Measurements from ENCODE around the gene CSKMT. TPM values are rescaled to one million over a fixed set of nuclear protein-coding genes. Genes with fewer than 3 reads are reported as not detected.

Gene CSKMT
- total RNA-seq, 4 donors from 2014 or later, result 0.83 to 13.5 (median 5.7) TPM

Small RNAs within 50 kb of the gene (small RNA-seq; reads per million reads assigned to genes)
- gene SNORA57, result not detected

Other genes with a start within 250 kb of the CSKMT start
- not detected for gene SCGB1A1, start 246.3 kb upstream of the CSKMT start, total RNA-seq
- gene AHNAK, start 118.5 kb upstream of the CSKMT start, total RNA-seq, result 100 to 1,000 TPM; 227 to 400 (median 288) TPM
- 1,000 to 10,000 TPM; 1,334 to 1,814 (median 1,607) TPM for gene EEF1G, start 91.4 kb upstream of the CSKMT start, total RNA-seq
- 10 to 100 TPM; 13.7 to 20.0 (median 16.1) TPM for gene TUT1, start 73.8 kb upstream of the CSKMT start, total RNA-seq
- gene MTA2, start 63.4 kb upstream of the CSKMT start, total RNA-seq, result 10 to 100 TPM; 65.3 to 76.7 (median 70.7) TPM
- 10 to 100 TPM; 28.3 to 58.0 (median 46.6) TPM for gene EML3, start 52.5 kb upstream of the CSKMT start, total RNA-seq
- 1 to 10 TPM; 2.5 to 7.0 (median 5.2) TPM for gene ROM1, start 52.1 kb upstream of the CSKMT start, total RNA-seq
- gene B3GAT3, start 43.3 kb upstream of the CSKMT start, total RNA-seq, result 10 to 100 TPM; 23.0 to 33.4 (median 25.1) TPM
- gene GANAB, start 18.7 kb upstream of the CSKMT start, total RNA-seq, result 100 to 1,000 TPM; 158 to 297 (median 201) TPM
- gene INTS5, start 12.0 kb upstream of the CSKMT start, total RNA-seq, result 10 to 100 TPM; 14.8 to 26.5 (median 23.5) TPM
- 10 to 100 TPM; 24.1 to 34.5 (median 29.6) TPM for gene C11orf98, start 102 bp upstream of the CSKMT start, total RNA-seq
- 10 to 100 TPM in 2 of 4 donors, 1 to 10 TPM in 2; 5.7 to 10.6 (median 8.1) TPM for gene UQCC3, start 6.4 kb downstream of the CSKMT start, total RNA-seq
- gene LBHD1, start 7.0 kb downstream of the CSKMT start, total RNA-seq, result 10 to 100 TPM in 2 of 4 donors, 1 to 10 TPM in 2; 5.8 to 15.5 (median 9.3) TPM
- 100 to 1,000 TPM; 120 to 184 (median 149) TPM for gene UBXN1, start 13.8 kb downstream of the CSKMT start, total RNA-seq
- 10 to 100 TPM in 2 of 4 donors, 1 to 10 TPM in 2; 2.5 to 18.3 (median 9.0) TPM for gene LRRN4CL, start 24.2 kb downstream of the CSKMT start, total RNA-seq
- gene BSCL2, start 42.1 kb downstream of the CSKMT start, total RNA-seq, result 100 to 1,000 TPM in 2 of 4 donors, 10 to 100 TPM in 2; 54.9 to 153 (median 89.4) TPM
- gene GNG3, start 42.4 kb downstream of the CSKMT start, total RNA-seq, result not detected
- 10 to 100 TPM; 16.4 to 30.8 (median 21.5) TPM for gene HNRNPUL2, start 62.1 kb downstream of the CSKMT start, total RNA-seq
- gene TTC9C, start 63.2 kb downstream of the CSKMT start, total RNA-seq, result 10 to 100 TPM; 21.3 to 29.3 (median 25.4) TPM
- 10 to 100 TPM; 10.1 to 17.1 (median 14.8) TPM for gene ZBTB3, start 88.8 kb downstream of the CSKMT start, total RNA-seq
- gene POLR2G, start 96.3 kb downstream of the CSKMT start, total RNA-seq, result 10 to 100 TPM; 32.1 to 76.5 (median 50.6) TPM
- 10 to 100 TPM; 41.2 to 55.0 (median 45.5) TPM for gene TAF6L, start 106.1 kb downstream of the CSKMT start, total RNA-seq
- 100 to 1,000 TPM in 2 of 4 donors, 10 to 100 TPM in 2; 78.6 to 126 (median 92.4) TPM for gene TMEM179B, start 122.1 kb downstream of the CSKMT start, total RNA-seq
- 10 to 100 TPM in 3 of 4 donors, 1 to 10 TPM in 1; 9.1 to 46.5 (median 29.7) TPM for gene TMEM223, start 126.7 kb downstream of the CSKMT start, total RNA-seq
- gene NXF1, start 140.1 kb downstream of the CSKMT start, total RNA-seq, result 10 to 100 TPM; 56.8 to 83.7 (median 80.9) TPM
- gene STX5, start 166.7 kb downstream of the CSKMT start, total RNA-seq, result 10 to 100 TPM; 26.3 to 62.8 (median 56.7) TPM
- gene TEX54, start 167.5 kb downstream of the CSKMT start, total RNA-seq, result not detected
- 10 to 100 TPM; 25.2 to 76.1 (median 33.6) TPM for gene WDR74, start 174.3 kb downstream of the CSKMT start, total RNA-seq
- 100 to 1,000 TPM; 145 to 295 (median 159) TPM for gene SLC3A2, start 215.6 kb downstream of the CSKMT start, total RNA-seq